ENCODE measurements around the gene DYNC1H1.

Gene DYNC1H1

DNA sequence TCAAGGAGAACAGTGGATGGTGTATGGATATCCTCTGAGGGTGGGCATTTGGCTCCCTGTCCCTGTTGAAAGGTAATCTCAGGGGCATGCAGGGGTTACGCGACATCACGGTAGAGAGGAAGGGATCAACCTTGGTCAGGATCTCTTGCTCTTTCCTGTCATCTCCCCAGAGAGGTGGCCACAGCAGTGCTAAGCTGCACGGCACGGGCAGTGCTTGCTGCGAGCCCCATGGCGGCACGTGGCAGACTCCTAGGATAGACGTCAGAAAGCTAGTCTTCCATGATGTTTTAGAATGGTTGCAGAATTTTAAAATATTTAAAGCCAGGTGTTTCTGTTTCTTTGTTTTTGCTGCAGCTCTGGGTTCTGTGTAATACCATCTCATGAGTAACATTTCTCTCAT lies 41.0 kb downstream of the DYNC1H1 start:
- DNase-seq: no peak

DNA sequence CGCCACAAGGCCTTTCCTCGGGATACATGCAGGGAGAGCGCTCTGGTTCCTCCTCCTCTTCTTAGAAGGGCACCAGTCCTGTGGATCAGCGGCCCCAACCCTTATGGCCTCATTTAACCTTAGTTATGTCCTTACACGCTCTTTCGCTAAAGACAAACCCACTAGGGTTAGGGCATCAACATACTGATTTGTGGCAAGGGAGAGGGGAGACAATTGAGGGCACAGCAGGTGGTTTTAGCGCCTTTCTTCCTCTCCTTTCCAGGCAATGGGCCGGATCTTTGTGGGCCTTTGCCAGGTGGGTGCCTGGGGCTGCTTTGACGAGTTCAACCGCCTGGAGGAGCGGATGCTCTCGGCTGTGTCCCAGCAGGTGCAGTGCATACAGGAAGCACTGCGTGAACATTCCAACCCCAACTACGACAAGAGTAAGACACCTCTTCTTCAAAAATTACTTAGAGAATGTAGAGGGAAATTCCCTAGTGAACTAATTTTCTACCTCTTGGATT lies 43.6 kb downstream of the DYNC1H1 start:
- DNase-seq: no peak

DNA sequence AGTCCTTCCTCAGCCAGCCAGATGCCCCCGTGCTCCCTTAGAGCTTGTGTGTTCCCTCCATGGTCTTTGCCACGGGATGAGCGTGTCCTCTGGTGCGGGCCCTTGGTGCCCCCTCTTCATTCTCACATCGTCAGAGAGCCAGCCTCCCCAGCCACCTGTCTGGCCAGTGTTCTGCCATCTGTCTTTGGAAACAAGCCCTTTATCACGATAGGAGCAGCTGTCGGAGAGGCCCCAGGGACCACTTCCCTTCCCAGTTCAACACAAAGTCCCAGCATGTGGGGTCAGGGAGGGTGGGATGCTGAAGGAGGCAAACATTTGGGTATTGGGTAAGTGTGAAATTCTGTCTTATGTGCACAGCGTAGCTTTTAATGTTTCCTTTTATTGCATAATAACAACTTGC lies 44.5 kb downstream of the DYNC1H1 start:
- no peak for DNase-seq

DNA sequence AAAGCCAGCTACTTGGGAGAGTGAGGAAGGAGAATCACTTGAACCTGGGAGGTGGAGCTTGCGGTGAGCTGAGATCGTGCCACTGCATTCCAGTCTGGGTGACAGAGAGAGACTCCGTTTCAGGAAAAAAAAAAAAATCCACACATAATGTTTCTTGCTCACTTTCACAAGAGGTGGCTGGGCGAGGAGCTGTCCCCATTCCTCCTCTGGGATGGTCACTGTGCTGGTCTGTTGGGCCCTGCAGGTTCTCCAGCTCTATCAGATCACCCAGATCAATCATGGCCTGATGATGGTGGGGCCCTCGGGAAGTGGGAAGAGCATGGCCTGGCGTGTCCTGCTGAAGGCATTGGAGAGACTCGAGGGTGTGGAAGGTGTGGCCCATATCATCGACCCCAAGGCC lies 47.3 kb downstream of the DYNC1H1 start:
- no peak for DNase-seq

DNA sequence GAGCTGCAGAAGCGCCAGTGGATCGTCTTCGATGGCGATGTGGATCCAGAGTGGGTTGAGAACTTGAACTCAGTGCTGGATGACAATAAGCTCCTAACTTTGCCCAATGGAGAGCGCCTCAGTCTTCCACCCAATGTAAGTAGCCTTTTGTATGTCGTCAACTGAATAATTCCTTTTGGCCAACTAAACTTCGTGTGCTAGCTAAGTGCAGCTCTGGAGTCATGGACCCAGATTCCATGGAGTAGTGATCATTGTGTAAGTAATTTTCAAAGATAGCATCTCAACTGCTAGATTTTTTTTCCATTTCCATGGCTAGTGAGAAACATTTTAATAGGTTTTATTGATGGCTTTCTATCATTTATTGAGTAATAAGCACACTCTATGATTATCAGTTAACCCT lies 48.0 kb downstream of the DYNC1H1 start:
- DNase-seq: no peak

DNA sequence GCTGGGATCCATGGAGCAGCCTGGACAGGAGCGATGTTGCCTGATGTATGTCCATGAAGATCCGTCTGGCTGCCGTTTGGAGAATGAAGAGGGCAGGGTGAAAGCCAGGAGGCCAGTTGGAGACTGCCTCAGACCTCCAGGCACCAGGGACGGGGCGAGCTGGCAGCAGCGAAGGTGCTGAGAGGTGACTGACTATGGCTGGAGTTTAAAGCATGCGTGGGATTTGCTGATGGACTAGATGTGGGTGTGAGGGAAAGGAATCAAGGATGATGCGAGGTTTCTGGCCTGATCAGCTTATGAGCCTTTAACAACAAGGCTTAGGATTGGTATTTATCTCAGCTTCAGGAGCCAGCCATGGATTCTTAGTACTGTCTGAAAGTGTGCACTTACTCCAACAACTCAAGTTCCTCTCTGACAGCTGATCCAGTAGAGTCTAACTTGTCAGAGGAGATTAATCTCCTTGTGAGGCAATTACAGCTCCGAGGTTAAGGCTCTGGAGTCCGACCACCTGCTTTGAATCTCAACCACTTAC lies 49.4 kb downstream of the DYNC1H1 start:
- DNase-seq: no peak

DNA sequence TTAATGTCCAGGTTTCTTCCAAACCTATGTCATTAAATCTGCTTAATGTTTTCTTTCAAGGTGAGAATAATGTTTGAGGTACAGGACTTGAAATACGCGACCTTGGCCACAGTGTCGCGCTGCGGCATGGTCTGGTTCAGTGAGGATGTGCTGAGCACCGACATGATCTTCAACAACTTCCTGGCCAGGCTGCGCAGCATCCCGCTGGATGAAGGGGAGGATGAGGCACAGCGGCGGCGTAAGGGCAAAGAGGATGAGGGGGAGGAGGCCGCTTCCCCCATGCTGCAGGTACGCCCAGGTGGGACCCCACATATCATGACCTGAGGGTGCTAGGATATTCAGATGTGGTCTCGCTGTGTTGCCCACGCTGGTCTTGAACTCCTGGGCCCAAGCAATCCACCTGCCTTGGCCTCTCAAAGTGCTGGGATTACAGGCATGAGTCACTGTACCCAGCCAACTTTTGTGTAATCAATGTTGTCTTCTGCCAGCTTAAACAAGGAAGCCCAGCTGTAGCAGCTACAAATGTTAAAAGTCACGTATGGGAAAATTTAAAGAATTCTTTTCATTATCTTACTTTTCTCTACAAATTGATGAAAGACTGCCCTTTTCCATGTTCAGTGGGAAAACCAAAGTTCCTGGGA lies 50.8 kb downstream of the DYNC1H1 start:
- DNase-seq: no peak

DNA sequence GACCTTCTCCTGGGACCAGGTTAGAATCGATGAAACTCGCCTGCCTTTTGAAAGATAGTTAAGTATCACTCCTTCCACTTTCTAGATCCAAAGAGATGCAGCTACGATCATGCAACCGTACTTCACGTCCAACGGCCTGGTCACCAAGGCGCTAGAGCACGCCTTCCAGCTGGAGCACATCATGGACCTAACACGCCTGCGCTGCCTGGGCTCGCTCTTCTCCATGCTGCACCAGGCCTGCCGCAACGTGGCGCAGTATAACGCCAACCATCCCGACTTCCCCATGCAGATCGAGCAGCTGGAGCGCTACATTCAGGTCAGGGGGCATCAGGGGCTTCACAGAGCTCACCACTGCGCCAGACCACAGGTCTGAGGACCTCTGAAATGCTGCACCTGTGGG lies 51.4 kb downstream of the DYNC1H1 start:
- DNase-seq: no peak

DNA sequence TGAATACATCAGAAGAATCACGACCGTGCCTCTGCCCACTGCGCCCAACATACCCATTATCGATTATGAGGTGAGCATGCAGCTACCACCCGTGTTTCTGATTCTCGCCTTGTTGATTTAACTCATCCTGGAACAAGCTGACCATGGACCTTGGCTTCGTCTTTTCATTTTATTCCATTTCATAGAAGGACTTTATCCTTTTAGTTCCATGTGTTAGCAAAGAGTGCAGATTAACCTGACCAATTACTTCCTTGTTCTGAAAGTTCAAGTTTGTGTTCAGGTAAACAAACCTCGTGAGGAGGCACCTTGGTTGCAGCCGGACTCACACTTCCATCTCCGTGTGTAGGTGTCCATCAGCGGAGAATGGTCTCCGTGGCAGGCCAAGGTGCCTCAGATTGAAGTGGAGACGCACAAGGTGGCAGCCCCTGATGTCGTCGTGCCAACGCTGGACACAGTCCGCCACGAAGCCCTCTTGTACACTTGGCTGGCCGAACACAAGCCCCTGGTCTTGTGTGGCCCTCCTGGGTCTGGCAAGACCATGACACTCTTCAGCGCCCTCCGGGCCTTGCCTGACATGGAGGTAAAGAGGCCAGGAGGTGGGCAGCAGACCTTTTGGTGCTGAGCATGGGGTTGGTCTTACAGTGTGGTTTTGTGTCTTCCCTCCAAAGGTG lies 52.2 kb downstream of the DYNC1H1 start:
- DNase-seq: no peak

DNA sequence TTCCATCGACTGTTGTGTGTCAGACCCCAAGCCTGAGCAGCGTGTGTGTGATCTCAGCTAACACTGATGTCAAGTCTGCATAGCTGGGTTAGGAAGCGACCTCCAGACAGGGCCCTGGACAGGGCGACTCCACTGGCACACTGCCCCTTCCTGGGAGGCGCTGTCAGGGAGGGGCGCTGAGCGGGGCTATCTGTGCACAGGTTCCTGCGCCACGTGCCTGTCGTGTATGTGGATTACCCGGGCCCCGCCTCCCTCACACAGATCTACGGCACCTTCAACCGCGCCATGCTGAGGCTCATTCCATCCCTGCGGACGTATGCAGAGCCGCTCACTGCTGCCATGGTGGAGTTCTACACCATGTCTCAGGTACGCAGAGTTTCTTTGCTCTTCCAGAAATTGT lies 53.9 kb downstream of the DYNC1H1 start:
- DNase-seq: no peak

DNA sequence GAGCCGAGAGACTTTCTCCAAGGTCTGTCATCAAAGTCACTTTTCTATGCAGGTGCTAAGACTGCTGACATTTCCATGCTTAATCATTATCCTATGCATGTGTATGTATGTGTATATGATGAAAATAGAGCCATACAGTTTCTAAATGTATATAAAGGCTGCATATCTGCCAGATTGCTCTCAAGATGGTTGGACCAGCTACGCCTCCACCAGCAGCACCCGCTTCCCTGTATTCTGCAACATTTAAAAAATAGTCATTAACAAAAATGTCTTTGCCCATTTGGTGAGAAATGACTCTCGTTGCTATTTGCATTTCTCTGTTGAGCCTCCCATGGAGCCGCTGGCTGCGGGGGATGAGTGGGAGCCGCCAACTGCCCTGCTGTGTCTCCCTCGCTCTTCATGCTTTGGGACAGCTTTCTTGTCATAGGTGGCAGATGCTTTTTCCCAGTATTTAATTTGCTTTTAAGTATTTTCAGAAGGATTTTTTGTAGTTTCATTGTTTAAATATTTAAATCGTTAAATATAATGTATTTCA lies 54.7 kb downstream of the DYNC1H1 start:
- DNase-seq: no peak

DNA sequence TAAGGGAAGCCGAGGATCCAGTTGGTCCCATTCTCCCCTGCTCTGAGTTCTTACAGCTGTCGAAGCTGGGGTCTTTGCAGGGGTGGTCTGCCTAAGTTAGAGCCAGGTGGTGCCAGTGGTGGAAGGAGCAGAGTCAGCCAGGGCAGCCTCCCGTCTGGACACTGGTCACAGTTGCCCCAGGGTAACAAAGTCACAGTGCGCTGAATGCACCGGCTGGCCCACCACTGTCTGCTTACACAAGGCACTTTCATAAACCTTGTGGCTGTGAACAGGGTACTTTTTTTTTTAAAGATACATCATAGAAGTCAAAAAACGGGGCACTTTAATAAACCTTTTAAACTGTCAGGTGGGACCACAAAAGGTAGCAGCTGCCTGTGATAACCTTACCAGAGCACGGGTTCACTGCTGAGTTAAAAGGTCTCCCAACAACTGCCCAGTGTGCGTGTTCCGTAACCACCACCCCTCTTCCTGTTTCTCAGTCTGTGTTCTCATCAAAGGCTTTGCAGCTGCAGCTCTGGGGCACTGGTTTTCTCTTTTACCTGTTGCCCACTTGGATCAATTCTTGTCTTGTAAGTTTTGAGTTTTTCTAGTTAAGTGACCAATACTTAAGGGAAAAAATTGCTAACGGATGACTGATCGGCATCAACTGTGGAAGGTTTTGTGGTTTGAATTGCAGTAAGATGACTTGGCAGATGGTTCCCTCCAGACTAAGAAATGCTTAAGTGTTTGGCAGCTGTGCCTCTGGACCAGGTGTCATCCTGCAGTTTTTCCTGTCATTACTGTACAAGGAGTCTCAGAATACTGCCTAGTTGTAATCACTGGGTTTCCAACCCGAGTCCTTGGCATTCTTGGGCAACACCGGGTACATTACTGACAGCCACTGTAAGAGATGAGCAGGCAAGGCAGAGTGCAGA lies 55.9 kb downstream of the DYNC1H1 start:
- no peak for DNase-seq

DNA sequence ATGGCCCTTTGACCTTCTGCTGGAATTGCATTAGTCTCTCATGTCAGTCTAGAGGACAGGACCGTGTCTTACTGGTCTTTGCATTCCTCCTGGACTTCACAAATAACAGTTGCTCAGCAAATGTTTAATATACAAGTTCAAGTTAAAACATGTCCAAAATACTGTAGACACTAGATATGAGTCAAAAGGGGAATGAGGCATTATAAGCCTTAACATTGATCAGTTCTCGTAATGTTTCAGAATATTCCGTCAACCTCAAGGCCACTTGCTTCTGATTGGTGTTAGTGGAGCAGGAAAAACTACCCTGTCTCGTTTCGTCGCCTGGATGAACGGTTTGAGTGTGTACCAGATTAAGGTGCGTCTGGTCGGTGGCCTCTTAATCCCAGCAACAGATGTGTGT lies 62.6 kb downstream of the DYNC1H1 start:
- DNase-seq: no peak

DNA sequence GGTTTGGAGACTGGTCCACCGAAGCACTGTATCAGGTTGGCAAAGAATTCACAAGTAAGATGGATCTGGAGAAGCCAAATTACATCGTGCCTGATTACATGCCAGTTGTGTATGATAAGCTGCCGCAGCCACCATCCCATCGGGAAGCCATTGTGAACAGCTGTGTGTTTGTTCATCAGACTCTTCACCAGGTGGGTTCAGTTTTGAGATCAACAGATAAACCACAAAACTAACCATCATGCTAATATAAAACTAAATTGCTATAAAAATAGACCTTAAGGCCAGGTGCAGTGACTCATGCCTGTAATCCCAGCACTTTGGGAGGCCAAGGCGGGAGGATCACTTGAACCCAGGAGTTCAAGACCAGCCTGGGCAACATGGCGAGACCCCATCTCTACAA lies 63.6 kb downstream of the DYNC1H1 start:
- DNase-seq: no peak

DNA sequence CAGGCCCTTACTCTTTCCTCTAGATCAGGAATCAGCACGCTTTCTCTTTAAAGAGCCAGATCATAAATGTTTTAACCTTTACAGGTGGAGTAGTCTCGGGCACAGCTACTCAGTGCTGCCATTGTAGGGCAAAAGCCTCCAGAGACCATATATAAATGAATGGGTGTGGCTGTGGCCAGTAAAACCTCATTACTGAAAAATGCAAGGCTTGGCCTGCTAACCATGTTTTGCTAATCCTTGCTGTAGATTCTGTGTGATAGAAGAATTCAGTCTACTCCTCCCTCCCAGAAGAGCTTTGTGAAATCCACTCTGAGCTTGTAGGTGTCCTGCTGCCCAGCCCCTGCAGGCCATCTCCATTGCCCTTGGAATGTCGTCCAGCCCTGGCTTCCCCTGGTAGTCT lies 64.4 kb downstream of the DYNC1H1 start:
- no peak for DNase-seq

DNA sequence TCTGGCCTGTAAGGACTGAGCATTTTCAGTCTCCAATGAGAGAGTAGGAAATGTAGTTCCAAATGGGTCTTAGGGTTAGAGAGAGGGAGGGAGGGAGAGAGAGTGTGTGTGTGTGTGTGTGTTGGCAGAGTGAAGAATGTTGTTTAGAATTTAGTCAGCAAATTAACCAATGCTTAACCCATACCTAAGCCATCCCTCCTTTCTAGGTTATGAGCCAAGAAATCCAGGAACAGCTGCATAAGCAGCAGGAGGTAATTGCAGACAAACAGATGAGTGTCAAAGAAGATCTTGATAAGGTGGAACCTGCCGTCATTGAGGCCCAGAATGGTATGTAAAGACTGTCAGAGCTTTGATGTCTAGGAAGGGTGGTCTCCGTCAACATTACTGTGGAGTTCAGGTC lies 65.6 kb downstream of the DYNC1H1 start:
- DNase-seq: no peak

DNA sequence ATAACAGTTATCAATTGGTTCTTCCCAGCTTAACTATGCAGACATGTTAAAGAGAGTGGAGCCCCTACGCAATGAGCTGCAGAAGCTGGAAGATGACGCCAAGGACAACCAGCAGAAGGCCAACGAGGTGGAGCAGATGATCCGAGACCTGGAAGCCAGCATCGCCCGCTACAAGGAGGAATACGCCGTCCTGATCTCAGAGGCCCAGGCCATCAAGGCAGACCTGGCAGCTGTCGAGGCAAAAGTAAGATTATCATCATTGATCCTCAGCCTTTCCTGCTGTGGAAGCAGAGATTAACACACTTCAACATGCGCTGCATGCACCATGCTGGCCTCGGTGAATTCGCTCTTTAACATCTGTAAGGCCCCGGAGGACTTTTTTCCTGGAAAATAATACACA lies 68.9 kb downstream of the DYNC1H1 start:
- DNase-seq: no peak

DNA sequence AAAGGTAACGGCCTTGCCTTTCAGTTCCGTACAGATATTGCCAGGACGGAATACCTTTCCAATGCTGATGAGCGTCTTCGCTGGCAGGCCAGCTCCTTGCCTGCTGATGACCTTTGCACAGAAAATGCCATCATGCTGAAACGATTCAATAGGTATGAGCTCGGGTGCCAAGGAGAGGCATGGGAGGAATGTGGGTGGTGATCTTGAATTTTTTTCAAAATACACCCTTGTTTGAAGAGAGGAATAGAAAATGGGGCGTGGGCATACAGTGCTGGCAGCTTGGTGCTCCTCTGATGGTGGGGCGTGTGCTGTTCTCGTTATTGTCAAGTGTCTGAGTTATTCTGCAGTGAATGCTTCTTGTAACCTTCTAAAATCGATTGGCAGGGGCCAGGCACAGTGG lies 69.9 kb downstream of the DYNC1H1 start:
- no peak for DNase-seq

DNA sequence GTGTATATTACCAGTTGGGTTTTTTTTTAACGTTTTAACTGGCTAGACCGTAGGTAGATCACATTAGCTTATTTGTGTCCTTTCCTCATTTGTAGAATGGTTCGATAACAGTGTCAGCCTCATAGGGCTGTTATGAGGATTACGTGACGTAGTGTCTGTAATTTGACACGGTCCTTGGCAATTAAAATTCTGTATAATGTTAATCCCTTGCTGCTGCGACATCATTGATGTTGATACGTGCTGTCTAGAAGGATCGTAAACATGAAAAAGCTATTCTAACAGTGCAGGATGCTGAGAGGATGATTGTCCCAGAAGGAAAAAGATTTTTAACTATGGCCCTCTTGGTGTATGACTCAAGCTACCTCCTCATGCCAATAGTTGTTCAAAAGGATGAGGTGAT lies 71.5 kb downstream of the DYNC1H1 start:
- no peak for DNase-seq

DNA sequence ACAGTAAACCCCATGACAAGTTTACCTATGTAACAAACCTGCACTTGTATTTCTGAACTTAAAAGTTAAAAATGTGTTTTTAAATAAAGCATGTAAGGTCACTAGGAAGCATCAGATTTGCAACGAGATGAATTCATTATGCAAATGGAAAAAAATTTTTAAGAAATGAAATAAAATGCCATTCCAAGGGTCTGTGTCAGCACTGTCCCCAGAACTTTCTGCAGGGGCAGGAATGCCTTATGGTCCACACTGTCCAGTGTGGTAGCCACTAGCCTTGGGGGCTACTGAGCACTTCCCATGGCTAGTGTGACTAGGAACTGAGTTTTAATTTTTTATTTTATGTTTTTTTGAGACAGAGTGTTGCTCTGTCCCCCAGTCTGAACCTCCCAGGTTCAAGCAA lies 73.3 kb downstream of the DYNC1H1 start:
- no peak for DNase-seq

DNA sequence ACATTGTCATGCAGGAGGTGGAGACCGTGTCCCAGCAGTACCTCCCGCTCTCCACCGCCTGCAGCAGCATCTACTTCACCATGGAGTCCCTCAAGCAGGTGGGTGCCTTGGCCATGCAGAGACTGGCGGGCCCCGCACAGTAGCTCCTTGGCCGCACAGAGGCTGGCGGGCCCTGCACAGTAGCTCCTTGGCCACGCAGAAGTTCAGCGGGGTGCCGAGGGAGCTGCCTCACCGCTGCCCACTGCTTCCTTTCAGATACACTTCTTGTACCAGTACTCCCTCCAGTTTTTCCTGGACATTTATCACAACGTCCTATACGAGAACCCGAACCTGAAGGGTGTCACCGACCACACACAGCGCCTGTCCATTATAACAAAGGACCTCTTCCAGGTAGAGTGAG lies 74.8 kb downstream of the DYNC1H1 start:
- DNase-seq: no peak

DNA sequence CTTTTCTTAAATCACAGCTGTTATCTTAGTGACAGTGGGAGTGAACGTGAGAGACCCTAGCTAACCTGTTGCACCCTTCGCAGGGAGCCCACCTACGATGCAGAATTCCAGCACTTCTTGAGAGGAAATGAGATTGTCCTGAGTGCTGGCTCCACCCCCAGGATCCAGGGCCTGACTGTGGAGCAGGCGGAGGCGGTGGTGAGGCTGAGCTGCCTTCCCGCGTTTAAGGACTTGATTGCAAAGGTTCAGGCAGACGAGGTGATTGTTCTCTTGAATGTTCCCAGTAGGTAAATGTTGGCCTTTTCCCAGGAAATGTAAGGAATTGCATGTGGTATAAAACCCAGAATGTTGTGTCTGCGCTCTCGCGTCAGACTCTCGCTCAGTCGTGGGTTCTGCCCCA lies 75.8 kb downstream of the DYNC1H1 start:
- no peak for DNase-seq

DNA sequence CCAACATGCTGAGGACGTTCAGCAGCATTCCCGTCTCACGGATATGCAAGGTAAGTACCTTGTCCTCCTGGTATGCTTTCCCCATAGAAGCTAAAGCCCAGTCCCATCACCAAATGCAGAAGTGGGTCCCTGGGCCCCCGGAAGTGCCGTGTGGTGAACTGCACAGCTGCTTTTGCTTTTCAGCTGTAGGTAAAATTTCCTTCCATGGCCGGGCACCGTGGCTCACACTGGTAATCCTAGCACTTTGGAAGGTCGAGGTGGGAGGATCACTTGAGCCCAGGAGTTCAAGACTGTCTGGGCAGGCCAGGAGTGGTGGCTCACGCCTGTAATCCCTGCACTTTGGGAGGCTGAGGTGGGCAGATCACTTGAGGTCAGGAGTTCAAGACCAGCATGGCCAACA lies 78.3 kb downstream of the DYNC1H1 start:
- DNase-seq: no peak

All from NCI-H510A treated with DMSO at 0.1 percent for 48 hours (cell line).